ENCODE data around the gene TECR. TPM values are rescaled to one million over a fixed set of nuclear protein-coding genes. Genes with fewer than 3 reads are reported as not detected.

TECR gene
- total and polyA plus RNA-seq, 8 donors = 41.8 to 129 (median 56.9) TPM

DNA sequence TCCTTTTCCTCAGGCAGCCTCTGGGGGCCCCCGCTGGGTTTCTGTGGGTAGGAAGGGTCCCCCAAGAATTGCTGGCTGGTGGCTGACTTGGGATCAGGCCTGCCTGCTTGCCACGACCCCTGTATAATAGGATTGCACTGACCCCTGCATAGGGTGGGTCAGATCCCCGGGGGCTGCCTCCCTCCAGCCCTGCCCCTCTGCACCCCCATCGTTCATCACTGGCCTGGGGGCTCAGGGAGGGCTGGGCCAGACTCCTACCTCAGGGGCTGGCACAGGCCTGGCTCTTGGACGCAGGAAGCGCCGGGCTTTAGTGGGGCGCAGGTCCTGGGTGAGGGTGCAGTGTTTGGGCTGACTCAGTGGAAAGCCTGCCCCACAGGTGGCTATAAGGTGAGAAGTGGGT, 31.9 kb downstream of the TECR start:
- no peak for FAIRE-seq
- Histone ChIP-seq H3K4me1 (peaks cover 0 to 7% (median 7%) of the 10 kb centered on the region in 3 donors), H3K9me3 (no peaks in the 10 kb centered on the region), H3K36me3 (no peaks in the 10 kb centered on the region), H3K27ac (peak overlapping the region in 1 of 4 donors; percentile 57), H3K27me3 (no peaks in the 10 kb centered on the region), H3K4me3 (no peak overlapping the region)
- no peak for TF ChIP-seq CTCF (IDR thresholded peaks at IDR 0.05)
- DNase-seq = no peak
- ATAC-seq = no peak
- intact Hi-C loops (cut with DNase I) = no loop called here
- WGBS, 2 donors = 85 to 89% methylated on average over 8 of the region's 8 CpGs

DNA sequence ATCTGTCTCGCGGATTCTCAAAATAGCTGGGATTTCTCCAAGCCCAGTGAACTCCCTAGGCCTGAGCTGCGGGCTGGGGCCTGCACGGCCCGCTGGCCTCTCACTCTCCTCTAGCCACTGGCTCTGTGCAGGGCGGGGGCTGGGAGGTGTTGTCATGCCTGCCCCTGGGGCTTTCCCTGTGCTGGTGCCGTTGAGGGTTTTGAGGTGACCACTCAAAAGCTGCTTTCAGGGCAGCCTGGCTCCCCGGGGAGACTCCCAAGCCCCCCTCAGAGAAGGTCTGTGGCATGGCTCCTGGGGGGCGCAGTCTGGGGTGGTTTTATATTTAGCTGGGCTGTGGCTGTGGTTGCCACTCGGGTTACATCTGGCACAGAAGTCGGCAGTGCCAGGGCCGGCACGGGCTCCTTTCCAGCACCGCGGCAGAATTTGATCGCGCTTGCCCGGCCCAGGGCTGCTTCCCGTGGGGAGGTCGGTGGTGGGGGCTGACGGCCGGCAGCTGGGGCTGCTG, 32.5 kb downstream of the TECR start:
- TF ChIP-seq CTCF (IDR thresholded peaks at IDR 0.05) = no peak
- H3K27ac ChIP-seq = peak overlapping the region in 2 of 4 donors; percentile 35 to 57
- ATAC-seq (peak; percentile 47 to 71 (median 70)), FAIRE-seq (no peak), DNase-seq (peak in 1 of 6 donors; percentile 78)
- no peaks in the 10 kb centered on the region for H3K9me3 ChIP-seq
- H3K27me3 ChIP-seq = no peaks in the 10 kb centered on the region
- 52 to 55% methylated on average over 22 of the region's 22 CpGs for WGBS, 2 donors
- no peaks in the 10 kb centered on the region for H3K36me3 ChIP-seq
- peaks cover 0 to 4% (median under 1%) of the 10 kb centered on the region in 3 donors for H3K4me1 ChIP-seq
- H3K4me3 ChIP-seq = peak overlapping the region in 1 of 4 donors; percentile 14
- intact Hi-C loops (cut with DNase I) = no loop called here

DNA sequence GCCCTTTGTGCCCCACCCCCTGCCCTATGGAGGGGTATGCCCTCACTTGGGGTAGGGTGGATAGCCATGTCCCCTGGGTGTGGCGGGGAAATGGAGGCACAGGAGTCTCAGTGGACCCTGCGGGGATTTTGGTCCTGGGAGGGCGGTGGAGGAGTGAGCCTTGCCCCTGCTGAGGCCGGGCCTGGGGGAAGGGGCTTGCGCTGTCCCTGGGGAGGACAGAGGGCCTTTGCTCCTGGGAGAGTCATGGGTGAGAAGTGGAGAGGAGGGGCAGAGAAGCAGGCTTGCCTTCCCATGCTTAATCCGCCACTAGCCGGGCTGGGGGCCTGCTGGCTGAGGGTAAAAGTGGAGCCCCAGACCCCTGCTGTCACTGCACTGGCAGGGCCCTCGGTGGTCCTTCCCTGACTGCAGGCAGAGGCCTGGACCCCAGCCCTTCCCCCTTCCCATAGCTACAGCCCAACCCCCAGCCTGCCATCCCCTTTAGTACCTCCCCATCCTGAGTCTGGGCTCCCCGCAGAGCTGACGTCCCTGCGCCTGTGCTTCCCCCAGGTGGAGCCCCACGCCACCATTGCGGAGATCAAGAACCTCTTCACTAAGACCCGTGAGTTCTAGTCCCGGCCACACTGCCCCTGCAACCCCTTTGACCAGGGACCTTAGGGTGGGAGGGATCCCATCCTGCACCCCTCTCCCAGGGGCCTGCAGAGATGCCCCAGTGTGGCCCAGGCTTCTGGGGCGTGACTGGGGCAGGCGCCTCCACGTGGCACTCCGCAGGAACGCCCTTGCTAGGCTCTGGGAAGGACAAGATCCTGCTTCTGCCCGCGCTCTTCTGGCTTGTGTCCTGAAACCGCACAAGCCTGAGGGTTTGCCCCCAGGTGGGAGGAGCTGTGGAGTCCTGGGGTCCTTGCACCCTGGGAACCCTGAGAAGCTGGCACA, 33.5 kb downstream of the TECR start:
- Histone ChIP-seq H3K4me3 (no peak overlapping the region), H3K27ac (peak overlapping the region in 1 of 4 donors; percentile 57), H3K27me3 (no peaks in the 10 kb centered on the region), H3K9me3 (no peaks in the 10 kb centered on the region), H3K36me3 (no peaks in the 10 kb centered on the region), H3K4me1 (peaks cover 0 to 4% (median 0%) of the 10 kb centered on the region in 3 donors)
- no peak for FAIRE-seq
- WGBS, 2 donors = 87 to 90% methylated on average over 22 to 23 of the region's 23 CpGs
- no peak for DNase-seq
- ATAC-seq = no peak
- intact Hi-C loops (cut with DNase I) = no loop called here
- no peak for TF ChIP-seq CTCF (IDR thresholded peaks at IDR 0.05)

DNA sequence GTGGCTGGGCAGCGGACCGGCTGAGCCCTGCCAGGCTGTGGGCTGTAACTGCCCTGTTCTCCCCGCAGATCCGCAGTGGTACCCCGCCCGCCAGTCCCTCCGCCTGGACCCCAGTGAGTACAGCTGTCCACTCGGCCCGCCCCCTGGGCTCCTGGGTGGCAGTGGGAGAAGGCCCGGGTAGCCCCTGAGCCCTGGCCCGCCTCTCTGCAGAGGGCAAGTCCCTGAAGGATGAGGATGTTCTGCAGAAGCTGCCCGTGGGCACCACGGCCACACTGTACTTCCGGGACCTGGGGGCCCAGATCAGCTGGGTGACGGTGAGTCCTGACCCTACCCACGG, 34.2 kb downstream of the TECR start:
- DNase-seq (peak in 1 of 6 donors; percentile 75), ATAC-seq (no peak), FAIRE-seq (no peak)
- Histone ChIP-seq H3K4me1 (peaks cover 0 to 4% (median 0%) of the 10 kb centered on the region in 3 donors), H3K27me3 (no peaks in the 10 kb centered on the region), H3K4me3 (no peak overlapping the region), H3K9me3 (no peaks in the 10 kb centered on the region), H3K27ac (no peak overlapping the region), H3K36me3 (no peaks in the 10 kb centered on the region)
- intact Hi-C loops (cut with DNase I) = no loop called here
- WGBS, 2 donors = 92 to 99% methylated on average over 16 of the region's 16 CpGs
- TF ChIP-seq CTCF (IDR thresholded peaks at IDR 0.05) = no peak

Measured in pancreas (tissue), 10 donors.